Effector CD4-positive, alpha-beta T cell (primary cell): ENCODE data around the gene ZP1.
A peak's percentile ranks its signal among the peaks of the same experiment; 100 is the strongest.

Experiments used
- DNase-seq: peaks from one replicate; pipeline ENCODE4 v3.0.0-alpha.2; 2020

The ZP1 gene

DNA sequence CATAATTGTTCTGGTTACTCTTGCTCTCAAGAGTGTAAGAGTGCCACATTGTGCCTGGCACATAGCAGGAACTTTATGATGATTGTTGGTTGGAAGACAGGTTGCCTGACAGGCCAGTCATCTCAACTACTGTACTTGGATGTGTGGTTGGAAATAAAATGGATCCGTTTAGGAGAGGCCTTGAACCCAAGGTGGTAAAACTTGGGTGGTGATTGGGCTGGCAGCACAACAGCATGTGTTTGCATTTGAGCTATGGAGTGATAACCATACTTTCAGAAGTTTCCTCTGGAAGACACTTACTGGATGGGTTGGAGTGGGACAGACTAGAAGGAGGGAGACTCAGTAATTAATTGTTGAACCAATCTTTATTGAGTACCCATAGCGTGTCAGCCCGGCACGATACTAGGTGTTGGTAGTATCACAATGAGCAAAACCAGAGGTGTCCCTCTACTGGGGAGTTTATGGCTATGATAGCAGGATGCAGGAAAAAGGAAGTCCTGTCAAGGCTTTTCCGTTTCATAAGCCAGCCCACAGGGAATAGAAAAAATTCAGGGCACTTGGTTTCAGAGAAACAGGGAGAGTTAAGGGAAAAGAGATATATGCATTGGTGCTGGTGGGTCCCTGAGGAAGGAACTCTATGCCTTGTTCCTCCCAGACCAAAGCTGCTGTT is 43.5 kb downstream of the ZP1 start:
- no peak for DNase-seq

DNA sequence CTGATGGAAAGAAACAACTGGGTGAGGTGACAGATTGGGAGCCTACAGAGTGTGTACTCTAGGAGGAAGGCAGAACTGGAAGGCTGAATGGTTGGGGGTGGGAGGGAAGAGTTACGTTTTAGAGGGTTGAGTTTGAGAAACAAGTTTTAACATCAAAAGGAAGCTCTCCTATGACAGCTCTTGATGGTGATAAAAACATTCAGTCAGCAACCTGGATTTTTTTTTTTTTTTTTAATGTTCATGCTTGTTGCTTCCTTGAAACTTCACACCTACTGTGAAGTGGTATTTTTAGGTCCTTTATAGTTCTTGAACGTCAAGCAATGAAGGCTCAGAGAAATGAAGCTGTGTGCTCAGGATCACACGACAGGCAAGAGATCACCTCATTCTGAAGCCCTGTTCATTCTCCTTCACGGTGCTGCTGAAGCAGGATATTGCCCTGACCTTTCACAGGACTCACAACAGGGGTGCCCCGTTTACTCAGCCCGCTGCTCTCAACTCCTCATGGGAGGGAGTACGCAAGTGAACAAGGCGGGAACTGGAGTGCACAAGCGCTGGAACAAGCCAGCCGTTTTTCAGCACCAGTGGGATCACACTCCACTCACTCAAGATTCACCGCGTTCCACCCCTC is 45.0 kb downstream of the ZP1 start:
- no peak for DNase-seq

- no peak for DNase-seq
These were observed 45.6 kb downstream of the ZP1 start for GRCh38 chr11:60912851-60913528.

- peak; percentile 83 for DNase-seq
These were observed 46.7 kb downstream of the ZP1 start, which contains the start of gene TMEM109 for GRCh38 chr11:60913793-60914632. TSS of gene TMEM109 (plus strand) at chr11:60914158. CDS start at chr11:60919694, 5,536 bp downstream.

DNA sequence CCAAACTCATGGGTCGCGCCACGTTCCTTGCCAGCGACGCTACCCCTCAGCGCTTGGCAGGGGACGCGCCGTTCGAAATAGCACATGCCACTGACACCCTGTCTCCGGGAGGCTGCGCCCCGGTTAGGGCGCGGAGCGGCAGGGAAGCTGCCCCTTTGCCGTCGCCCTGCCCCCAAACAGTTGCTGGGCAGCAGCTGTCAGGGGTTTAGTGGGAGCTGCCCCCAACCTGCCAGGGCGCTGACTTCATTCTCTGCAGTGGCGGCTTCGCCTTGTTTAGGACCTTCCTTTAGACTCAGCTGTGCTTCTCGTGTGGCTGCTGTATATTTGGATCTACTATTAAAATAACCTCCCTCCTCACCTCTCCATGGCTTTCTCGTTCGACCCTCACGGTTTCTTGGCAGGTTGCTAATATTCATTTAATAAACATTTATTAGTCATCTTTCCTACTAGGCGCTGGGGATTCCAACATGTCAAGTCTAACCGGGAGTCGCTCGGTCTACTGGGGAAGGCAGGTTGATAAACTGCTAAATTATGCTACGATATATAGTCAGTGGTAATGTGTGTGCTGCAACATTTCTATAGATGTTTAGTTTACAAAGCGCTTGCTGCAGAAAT is 47.4 kb downstream of the ZP1 start:
- no peak for DNase-seq

DNA sequence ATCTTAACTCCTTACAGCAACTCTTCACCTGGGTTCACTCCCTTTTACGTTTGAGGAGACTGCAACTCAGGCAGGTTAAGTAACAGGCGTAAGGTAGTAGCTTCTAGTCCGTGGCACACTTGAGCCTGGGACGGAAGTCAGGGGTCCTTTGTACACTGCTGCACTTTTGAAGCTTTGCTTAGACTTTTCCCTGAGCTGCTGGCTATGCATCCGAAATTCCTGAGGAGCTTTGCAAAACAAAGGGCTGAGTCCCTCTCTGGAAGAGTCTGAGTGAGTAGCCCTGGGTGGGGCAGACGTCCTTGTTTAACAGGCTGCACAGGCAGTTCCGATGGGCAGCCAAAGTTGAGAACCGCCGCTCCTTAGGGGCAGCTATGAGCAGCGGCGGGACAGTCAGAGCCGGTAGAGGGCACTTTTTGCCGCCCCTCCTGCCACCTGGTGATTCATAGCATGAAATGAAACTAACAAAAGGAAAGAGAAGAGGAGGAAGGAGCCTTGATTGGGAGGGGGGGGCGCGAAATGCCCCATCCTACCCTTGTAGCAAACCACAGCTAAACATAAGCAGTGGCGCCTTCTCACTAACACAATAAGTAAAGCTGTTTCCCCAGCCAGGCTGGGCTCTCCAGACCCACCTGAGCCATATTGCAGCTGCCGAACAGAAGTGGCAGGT is 48.0 kb downstream of the ZP1 start:
- DNase-seq = peak; percentile 51

GRCh38 chr11:60916669-60917206 is 49.4 kb downstream of the ZP1 start:
- DNase-seq = no peak

DNA sequence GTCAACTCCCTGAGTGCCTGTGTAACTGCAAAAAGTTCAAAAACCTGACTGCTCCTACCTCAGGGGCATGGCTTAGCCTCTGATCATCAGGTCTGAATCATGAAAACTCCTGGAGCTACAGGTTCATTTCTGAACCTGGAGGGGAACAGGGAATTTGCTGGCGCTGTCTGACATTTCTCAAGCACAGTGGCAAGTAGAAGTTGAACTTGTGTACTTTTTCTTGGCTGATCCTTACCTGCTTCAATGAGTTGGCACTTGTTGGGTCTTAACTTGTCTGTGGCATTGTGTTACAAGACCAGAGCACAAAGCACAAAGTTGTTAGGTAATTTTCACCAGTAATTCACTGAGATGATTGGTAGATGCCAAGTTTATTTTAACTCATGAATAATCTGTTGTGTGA is 49.9 kb downstream of the ZP1 start:
- no peak for DNase-seq

DNA sequence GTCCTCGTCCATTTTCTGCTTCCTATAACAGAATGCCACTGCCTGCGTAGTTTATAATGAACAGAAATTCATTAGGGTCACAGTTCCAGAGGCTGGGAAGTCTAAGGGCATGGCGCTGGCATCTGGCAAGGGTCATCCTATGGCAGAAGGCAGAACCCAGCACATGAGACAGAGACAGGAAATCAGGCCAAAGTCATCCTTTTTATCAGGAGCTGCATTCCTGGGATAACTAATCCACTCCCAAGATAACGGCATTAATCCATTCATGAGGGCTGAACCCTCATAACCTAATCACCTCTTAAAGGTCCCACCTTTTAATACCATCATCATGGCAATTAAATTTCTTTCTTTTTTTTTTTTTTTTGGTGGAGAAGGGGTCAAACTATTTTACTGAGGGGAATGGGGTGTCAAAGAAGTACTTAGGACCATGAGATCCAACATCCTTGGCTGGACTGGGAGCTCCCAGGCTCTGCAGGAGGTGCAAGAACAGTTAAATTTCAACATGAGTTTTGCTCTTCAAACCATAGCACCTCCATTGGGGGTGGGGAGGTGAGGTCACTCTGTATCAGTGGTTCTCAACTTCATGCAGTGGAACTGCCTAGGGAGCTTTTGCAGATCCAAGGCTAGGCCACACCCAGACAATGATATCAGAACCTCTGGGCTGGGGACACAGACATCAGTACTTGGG is 51.1 kb downstream of the ZP1 start:
- no peak for DNase-seq

- no peak for DNase-seq
These were observed 51.6 kb downstream of the ZP1 start for GRCh38 chr11:60918939-60919265.

DNA sequence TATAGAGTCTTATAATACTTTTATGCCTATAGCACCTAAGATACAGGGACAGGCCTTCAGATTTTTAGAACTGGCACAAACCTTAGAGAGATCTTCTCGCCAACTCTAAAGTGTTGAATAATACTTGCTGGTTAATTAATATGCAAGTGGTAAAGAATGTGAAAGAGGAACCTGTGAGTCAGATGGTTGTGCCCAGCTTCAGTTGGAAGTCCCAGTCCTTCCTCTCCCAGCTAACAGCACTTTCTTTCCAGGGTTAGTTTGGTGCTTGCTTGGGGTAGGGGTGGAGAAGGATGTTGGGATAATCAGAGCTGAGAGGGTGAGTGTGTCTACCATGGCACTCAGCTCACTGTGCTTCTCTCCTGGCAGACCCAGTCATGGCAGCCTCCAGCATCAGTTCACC is 52.0 kb downstream of the ZP1 start:
- no peak for DNase-seq

DNA sequence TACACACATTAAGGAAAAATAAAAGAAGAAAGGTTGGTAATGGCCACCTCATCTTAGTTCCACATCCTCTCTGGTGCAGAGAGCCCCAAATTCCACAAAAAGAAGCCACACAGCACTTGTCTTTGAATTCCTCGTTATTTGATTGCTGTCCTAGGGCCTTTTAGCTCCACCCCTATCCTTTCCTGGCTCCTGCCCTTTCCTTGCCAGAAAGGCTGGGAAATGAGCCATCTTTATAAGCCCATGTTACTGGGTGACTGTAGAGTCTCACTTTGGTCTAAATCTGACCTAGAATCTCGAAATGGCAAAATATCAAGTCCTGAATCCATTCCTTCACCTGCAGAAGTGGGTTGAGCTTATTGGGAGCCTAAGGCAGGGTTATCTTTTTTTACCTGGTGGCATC is 52.6 kb downstream of the ZP1 start:
- no peak for DNase-seq

DNA sequence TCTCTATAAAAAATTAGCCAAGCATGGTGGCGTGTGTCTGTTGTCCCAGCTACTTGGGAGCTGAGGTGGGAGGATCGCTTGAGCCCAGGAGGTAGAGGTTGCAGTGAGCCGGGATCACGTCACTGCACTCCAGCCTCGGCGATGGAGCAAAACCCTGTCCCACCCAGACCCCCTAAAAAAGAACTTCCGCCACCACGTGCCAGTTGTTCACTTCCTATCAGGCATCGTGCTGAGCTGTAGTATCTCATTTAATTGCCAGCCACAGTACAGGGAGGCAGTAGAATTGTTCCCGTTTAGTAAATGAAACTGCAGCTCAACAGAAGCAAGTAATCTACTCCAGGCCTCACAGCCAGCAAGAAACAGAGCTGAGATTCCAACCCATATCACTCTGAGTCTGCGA is 53.9 kb downstream of the ZP1 start:
- no peak for DNase-seq

DNA sequence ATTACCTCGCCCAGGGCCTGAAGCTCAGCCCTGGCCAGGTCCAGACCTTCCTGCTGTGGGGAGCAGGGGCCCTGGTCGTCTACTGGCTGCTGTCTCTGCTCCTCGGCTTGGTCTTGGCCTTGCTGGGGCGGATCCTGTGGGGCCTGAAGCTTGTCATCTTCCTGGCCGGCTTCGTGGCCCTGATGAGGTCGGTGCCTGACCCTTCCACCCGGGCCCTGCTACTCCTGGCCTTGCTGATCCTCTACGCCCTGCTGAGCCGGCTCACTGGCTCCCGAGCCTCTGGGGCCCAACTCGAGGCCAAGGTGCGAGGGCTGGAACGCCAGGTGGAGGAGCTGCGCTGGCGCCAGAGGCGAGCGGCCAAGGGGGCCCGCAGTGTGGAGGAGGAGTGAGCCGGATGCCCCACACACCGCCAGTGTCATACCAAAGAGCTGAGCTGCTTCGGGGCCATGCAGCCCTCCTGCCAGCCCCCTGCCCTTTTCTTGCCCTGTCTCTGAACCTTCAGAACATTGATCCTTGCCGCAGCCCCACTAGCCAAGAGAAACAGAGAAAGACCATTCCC is 54.5 kb downstream of the ZP1 start:
- no peak for DNase-seq

DNA sequence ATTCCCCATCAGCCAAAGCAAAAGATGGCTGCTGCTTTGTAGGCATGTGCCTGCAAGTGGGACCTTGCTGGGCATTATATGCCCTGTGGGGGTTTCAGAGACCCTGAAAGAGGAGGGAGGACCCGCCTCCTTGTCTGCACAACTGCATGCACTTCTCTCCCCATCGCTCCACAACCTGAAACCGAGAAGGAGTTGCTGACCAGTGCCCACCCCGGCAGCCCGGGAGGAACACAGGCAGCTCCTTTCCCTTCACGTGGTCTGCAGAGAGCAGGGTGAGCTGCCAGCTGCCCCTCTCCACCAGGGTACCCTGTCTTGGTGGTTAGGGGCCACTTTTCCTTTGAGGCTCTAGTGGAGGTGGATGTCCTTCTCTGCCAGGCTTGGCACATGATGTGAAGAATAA is 55.6 kb downstream of the ZP1 start:
- DNase-seq = no peak

DNA sequence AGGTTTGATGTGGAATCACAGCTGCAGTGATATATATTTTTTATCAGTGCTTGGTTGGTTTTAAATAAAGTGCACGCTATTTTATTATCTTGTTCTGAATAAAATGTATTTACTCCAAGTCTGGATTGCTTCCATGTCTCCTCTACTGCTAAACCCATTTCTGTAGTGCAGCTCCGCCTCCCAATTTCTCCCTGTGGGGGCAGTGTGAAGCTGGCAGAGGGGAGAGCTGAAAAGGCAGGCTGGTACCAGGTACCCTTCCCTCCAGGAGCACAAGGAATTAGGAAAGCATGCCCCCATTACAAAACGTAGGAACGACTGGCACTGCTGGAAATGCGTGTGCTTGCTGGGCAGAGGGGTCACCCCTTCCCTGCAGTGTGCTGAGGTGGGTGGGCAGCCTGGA is 56.0 kb downstream of the ZP1 start:
- no peak for DNase-seq

DNA sequence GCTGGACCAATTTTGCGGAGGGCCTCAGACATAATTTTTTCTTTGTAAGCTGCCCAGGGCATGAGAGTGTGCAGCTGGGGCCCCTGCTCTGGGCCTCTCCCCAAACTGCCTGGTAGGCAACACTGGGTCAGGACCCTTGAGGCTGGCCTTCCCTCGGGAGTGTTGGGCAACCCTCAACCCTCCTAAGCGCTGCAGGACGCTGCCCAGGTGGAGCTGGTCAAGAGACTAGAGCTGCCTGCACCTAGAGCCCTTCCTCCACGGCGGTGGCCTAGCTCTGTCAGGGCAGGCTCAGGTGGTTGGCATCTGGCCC is 56.4 kb downstream of the ZP1 start:
- DNase-seq = no peak

- no peak for DNase-seq
These were observed 57.0 kb downstream of the ZP1 start, which contains the start of gene TMEM132A for GRCh38 chr11:60924110-60924905. TSS of gene TMEM132A (plus strand) at chr11:60924460. CDS start at chr11:60924634, 174 bp downstream.
